BLaER1 treated with 17β-estradiol and CSF1 and Interleukin-3, amounts not matched to agents 10 nM and 100 nM (cell line): Measurements from ENCODE around the gene ZNF488.

Source experiments
- H3K27ac ChIP-seq, 11 experiments: shearing (Covaris generic); formaldehyde crosslinking; 2 replicates each; pipeline ENCODE4 v1.8.1; 2022
- H3K27me3 ChIP-seq, 11 experiments: shearing (Covaris generic); formaldehyde crosslinking; 2 replicates each; pipeline ENCODE4 v1.8.1; 2022
- H3K36me3 ChIP-seq, 11 experiments: shearing (Covaris generic); formaldehyde crosslinking; 2 replicates each; pipeline ENCODE4 v1.8.1; 2022
- H3K4me1 ChIP-seq, 10 experiments: shearing (Covaris generic); formaldehyde crosslinking; 2 replicates each; pipeline ENCODE4 v1.8.1; 2022
- H3K4me2 ChIP-seq, 11 experiments: shearing (Covaris generic); formaldehyde crosslinking; 2 replicates each; pipeline ENCODE4 v1.8.1; 2022
- H3K4me3 ChIP-seq, 10 experiments: shearing (Covaris generic); formaldehyde crosslinking; 2 replicates each; pipeline ENCODE4 v1.8.1; 2022
- H3K9ac ChIP-seq, 11 experiments: shearing (Covaris generic); formaldehyde crosslinking; 2 replicates each; pipeline ENCODE4 v1.8.1; 2022
- H3K9me3 ChIP-seq, 11 experiments: shearing (Covaris generic); formaldehyde crosslinking; replicated peaks in 1 of 11; 2 replicates each; pipeline ENCODE4 v1.8.1; 2022
- H4K20me1 ChIP-seq, 11 experiments: shearing (Covaris generic); formaldehyde crosslinking; 2 replicates each; pipeline ENCODE4 v1.8.1; 2022
- Cebpa-rat ChIP-seq, 11 experiments: shearing (Covaris generic); IDR thresholded peaks; 2 replicates each; pipeline ENCODE4 v1.8.1; 2022

The ZNF488 gene

DNA sequence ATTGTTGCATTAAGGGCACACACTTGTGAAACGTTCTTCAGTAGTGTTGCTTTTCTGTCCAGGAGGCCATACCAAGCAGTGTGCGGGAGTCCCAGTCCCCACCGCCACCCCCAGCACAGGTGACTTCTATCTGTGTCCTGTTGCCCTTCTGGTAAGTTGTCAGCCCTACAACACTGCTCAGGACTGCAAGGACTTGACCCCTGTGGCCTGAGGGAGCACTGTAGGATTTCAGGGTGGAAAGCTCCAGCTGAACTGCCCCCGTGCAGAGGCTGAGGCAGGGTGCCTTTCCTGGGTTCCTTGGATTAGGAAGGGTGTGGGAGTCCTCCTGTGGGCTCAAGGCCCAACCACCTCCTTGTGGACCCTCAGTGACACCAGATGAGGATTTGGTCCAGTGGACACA lies 26.8 kb upstream of the ZNF488 start:
- H3K4me3 ChIP-seq = no peak overlapping the region
- peak overlapping the region in 1 of 11 experiments; percentile 9; a peak in 1 of 22 replicates for H3K27ac ChIP-seq
- no peaks in the 10 kb centered on the region for H3K9me3 ChIP-seq
- H3K9ac ChIP-seq = no peak overlapping the region
- H3K4me2 ChIP-seq = peak overlapping the region in 9 of 11 experiments; percentile 60 to 81 (median 78); a peak in 17 of 22 replicates
- no peaks in the 10 kb centered on the region for H3K27me3 ChIP-seq
- peaks cover 21 to 35% (median 33%) of the 10 kb centered on the region in 10 experiments for H3K4me1 ChIP-seq
- H4K20me1 ChIP-seq = peaks cover 0 to 5% (median 0%) of the 10 kb centered on the region in 11 experiments; a peak in 1 of 22 replicates
- no peaks in the 10 kb centered on the region for H3K36me3 ChIP-seq
- TF ChIP-seq Cebpa-rat (IDR thresholded peaks at IDR 0.05) = no peak

DNA sequence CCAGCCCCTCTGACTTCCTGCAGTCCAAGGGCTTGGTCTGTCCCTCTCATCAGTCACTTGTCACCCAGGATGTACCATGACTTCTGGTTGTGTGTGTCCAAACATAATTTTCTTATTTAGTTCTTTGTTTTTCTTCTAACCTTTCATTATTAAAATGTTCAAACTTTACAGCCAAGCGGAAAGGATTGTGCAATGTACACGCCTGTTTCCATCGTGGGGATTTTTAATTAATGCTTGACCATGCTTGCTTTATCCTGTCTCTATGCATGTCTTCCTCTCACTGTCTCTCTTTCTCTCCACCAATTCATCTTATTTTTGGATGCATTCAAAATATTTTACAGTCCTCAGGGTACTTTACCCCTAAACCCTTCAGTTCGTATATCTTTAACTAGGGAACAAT lies 26.2 kb upstream of the ZNF488 start:
- peak overlapping the region in 10 of 11 experiments; percentile 60 to 81 (median 78); a peak in 18 of 22 replicates for H3K4me2 ChIP-seq
- H3K36me3 ChIP-seq = no peaks in the 10 kb centered on the region
- H3K9ac ChIP-seq = no peak overlapping the region
- TF ChIP-seq Cebpa-rat (IDR thresholded peaks at IDR 0.05) = 0 out of 22 replicates have a peak, but pooled peaks of 1 of the 11 experiments have one; percentile 29
- peak overlapping the region in 1 of 11 experiments; percentile 21; a peak in 1 of 22 replicates for H3K27ac ChIP-seq
- H3K9me3 ChIP-seq = no peaks in the 10 kb centered on the region
- no peak overlapping the region for H3K4me3 ChIP-seq
- peaks cover 21 to 35% (median 33%) of the 10 kb centered on the region in 10 experiments for H3K4me1 ChIP-seq
- peaks cover 0 to 5% (median 0%) of the 10 kb centered on the region in 11 experiments; a peak in 1 of 22 replicates for H4K20me1 ChIP-seq
- H3K27me3 ChIP-seq = no peaks in the 10 kb centered on the region

DNA sequence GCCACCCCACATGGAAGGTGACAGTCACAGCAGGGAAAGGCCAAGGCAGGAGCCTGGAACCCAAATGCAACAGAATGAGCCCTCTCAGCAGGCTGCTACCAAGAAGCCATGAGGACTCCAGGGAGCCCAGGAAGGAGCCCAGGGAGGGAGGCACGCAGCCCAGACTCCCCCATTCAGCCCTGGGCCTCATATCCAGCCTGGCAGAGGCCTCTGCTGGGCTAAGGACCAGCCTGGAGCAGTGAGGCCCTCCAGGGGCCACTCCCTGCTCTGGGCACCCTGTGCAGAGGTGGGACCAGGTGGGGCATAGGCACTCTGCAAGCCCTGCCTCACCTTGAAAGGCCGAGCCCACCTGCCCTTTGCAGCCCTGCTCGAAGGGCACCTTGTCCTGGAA lies 25.8 kb upstream of the ZNF488 start:
- H4K20me1 ChIP-seq = peaks cover 0 to 5% (median 0%) of the 10 kb centered on the region in 11 experiments; a peak in 1 of 22 replicates

DNA sequence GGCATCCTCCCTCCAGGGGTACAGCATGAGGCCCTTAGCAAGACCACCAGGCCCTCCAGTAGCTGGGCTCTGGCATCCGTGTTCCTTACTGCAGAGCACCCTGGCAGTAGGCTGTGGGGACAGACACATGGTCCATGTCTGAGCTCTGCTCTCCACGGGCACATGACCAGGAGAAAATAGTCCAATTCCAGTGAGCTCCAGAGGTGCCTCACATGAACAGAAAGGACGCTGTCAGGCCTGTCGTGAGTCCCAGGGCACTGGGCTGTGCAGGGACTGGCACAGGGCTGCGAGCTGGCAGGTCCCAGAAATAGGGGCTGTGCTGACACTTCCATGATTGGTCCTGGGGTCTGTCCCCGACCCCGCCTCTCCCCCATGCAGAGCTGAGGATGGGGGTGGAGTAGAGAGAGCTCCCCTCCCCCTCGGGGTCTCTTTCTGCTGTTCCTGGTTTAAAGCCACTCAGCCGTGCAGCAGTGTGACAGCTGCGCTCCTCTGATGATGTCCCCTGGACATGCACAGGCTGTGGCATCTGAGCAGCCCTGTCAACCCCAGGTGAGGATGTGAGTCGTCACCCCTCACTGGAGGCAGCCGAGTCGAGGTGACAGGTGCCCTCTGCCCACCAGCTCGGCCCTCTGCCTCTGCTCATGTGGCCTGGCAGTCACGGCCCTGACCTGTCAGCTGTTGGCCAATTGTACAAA lies 25.2 kb upstream of the ZNF488 start:
- peak overlapping the region in 2 of 11 experiments; percentile 19 to 52; a peak in 1 of 22 replicates for H3K9ac ChIP-seq
- H3K27ac ChIP-seq = peak overlapping the region in 7 of 11 experiments; percentile 1 to 46 (median 24); a peak in 7 of 22 replicates
- H4K20me1 ChIP-seq = peaks cover 0 to 5% (median 0%) of the 10 kb centered on the region in 11 experiments; a peak in 1 of 22 replicates
- H3K9me3 ChIP-seq = no peaks in the 10 kb centered on the region
- H3K4me2 ChIP-seq = peak overlapping the region; percentile 60 to 81 (median 78)
- H3K4me3 ChIP-seq = no peak overlapping the region
- H3K27me3 ChIP-seq = no peaks in the 10 kb centered on the region
- no peak for TF ChIP-seq Cebpa-rat (IDR thresholded peaks at IDR 0.05)
- H3K4me1 ChIP-seq = peaks cover 21 to 35% (median 33%) of the 10 kb centered on the region in 10 experiments
- H3K36me3 ChIP-seq = no peaks in the 10 kb centered on the region

More for the DNA sequence above, 25.8 kb upstream of the ZNF488 start:
- TF ChIP-seq Cebpa-rat (IDR thresholded peaks at IDR 0.05) = no peak
- H3K36me3 ChIP-seq = no peaks in the 10 kb centered on the region
- H3K4me2 ChIP-seq = peak overlapping the region in 10 of 11 experiments; percentile 60 to 81 (median 78); a peak in 19 of 22 replicates
- H3K27ac ChIP-seq = peak overlapping the region in 3 of 11 experiments; percentile 17 to 45 (median 30); a peak in 2 of 22 replicates
- no peaks in the 10 kb centered on the region for H3K9me3 ChIP-seq
- H3K27me3 ChIP-seq = no peaks in the 10 kb centered on the region
- no peak overlapping the region for H3K9ac ChIP-seq
- H3K4me1 ChIP-seq = peaks cover 21 to 35% (median 33%) of the 10 kb centered on the region in 10 experiments
- H3K4me3 ChIP-seq = no peak overlapping the region

DNA sequence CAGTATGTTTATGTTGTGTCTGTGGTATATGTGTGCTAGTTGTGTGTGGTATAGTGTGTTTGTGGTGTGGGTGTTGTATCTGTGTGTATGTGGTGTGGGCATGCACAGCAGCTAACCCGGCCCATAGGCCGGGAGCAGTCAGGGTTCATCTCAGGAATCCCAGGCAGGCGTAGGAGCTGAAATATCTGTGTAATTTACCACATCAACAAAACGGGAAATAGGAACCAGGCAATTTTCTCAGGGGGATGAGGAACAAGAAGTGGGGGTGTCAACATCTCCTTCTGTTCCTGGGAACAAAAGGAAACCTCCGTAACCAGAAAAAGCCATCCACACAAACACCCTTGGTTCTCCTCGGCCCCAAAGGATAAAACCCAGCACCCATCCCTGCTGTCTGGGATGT lies 24.5 kb upstream of the ZNF488 start:
- no peak for TF ChIP-seq Cebpa-rat (IDR thresholded peaks at IDR 0.05)
- H3K27me3 ChIP-seq = no peaks in the 10 kb centered on the region
- peaks cover 0 to 5% (median 0%) of the 10 kb centered on the region in 11 experiments; a peak in 1 of 22 replicates for H4K20me1 ChIP-seq
- H3K36me3 ChIP-seq = no peaks in the 10 kb centered on the region
- peak overlapping the region in 7 of 11 experiments; percentile 1 to 46 (median 24); a peak in 7 of 22 replicates for H3K27ac ChIP-seq
- H3K4me2 ChIP-seq = peak overlapping the region; percentile 60 to 81 (median 78)
- peak overlapping the region in 1 of 11 experiments; percentile 52; a peak in 1 of 22 replicates for H3K9ac ChIP-seq
- no peak overlapping the region for H3K4me3 ChIP-seq
- H3K9me3 ChIP-seq = no peaks in the 10 kb centered on the region
- H3K4me1 ChIP-seq = peaks cover 21 to 35% (median 33%) of the 10 kb centered on the region in 10 experiments

DNA sequence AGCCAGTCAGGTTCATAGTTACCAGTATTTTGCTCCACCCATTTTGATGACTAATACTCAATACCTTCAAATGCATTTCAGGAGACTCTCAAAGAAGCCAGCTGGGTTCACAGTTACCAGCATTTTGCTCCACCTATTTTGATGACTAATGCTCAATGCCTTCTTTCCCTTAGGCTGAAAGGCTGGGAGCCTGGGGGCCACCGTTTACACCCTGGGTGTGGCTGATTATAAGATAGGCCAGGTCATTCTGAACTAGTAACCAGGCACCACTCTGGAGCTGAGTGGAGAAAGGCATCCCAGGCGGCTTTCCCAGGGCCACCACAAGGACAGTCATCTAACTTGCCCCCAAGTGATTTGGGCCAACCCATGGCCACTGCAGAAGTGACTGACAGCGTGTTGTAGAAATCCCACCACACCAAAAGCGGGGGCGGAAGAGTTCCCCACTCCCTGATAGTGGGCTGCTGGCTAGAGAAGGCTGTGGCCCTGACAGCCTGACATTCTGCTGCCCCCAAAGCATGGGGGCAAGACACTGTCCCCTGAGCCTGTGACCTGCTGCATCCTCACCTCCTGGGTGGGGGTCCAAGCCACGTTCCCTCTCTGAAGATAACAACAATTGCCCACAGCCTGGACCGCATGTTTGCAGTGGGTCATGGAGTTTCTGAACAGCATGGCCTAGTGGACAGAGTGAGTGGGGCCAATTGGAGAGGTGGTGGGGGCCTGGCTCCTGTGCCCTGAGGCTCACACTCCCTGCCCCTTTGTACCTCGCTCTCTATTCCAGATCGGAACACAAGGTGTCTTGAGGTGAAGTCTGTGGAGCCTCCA lies 23.0 kb upstream of the ZNF488 start:
- Histone ChIP-seq H3K27ac (no peak overlapping the region), H3K4me2 (no peak overlapping the region), H3K4me1 (peaks cover 21 to 35% (median 33%) of the 10 kb centered on the region in 10 experiments)

DNA sequence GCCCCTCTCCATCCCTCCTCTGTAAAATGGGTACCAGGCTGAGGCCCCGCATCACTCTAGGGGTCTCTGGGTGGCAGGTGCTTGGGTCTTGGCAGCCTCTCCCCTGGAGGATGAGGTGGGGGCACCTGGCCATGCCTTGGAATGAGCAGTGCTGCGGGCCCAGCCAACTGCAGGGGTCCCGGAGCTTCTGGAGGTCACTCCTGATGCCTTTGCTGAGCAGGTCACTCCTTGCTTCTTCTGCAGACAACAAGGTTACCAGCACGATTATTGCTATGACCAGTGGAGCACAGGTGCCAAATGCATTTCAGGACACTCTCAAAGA lies 22.4 kb upstream of the ZNF488 start:
- peaks cover 0 to 5% (median 0%) of the 10 kb centered on the region in 11 experiments; a peak in 1 of 22 replicates for H4K20me1 ChIP-seq

More for the DNA sequence above, 23.0 kb upstream of the ZNF488 start:
- H3K4me3 ChIP-seq = no peak overlapping the region
- H3K27me3 ChIP-seq = no peaks in the 10 kb centered on the region
- H4K20me1 ChIP-seq = peaks cover 0 to 5% (median 0%) of the 10 kb centered on the region in 11 experiments; a peak in 1 of 22 replicates
- H3K9ac ChIP-seq = no peak overlapping the region
- no peak for TF ChIP-seq Cebpa-rat (IDR thresholded peaks at IDR 0.05)
- no peaks in the 10 kb centered on the region for H3K9me3 ChIP-seq
- H3K36me3 ChIP-seq = no peaks in the 10 kb centered on the region

DNA sequence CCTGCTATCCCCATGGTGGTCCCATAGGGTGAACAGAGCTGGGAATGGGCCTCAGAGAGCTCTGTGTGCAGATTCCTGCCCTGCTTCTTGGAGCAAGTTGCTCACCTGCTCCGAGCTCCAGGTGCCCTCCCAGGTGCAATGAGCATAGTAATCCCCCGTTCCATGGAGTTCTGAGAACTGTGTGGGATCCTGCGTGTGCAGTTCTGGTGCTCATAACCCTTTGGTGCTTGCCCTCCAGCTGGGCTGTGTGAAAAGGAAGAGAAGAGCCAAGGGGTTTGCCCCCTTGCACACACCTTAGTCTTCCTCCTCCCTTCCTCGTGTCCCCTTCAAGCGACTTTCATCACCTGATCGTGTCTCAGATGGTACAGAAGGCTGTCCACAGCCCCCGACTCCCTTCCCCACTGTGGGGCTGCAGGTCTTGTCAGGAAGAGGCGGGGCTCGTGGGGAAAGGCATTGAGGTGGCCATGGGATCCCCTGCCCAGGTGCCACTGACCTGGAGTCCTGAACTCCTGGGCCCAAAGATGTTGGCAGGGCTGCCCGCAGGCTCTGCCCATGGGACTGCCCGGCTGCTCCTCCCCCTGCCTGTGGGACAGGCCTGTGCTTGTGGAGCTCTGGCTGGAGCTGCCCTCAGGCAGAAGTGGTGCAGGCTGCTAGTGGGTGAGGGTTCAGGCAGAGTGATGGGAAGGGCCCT lies 21.9 kb upstream of the ZNF488 start:
- Histone ChIP-seq H3K9me3 (no peaks in the 10 kb centered on the region), H3K4me1 (peaks cover 21 to 30% (median 29%) of the 10 kb centered on the region in 10 experiments), H3K9ac (no peak overlapping the region), H3K36me3 (no peaks in the 10 kb centered on the region), H3K4me2 (no peak overlapping the region), H3K27ac (no peak overlapping the region), H3K27me3 (no peaks in the 10 kb centered on the region), H3K4me3 (no peak overlapping the region), H4K20me1 (peaks cover 0 to 5% (median 0%) of the 10 kb centered on the region in 11 experiments; a peak in 1 of 22 replicates)
- TF ChIP-seq Cebpa-rat (IDR thresholded peaks at IDR 0.05) = no peak

More for the DNA sequence above, 22.4 kb upstream of the ZNF488 start:
- H3K27me3 ChIP-seq = no peaks in the 10 kb centered on the region
- no peak for TF ChIP-seq Cebpa-rat (IDR thresholded peaks at IDR 0.05)
- no peaks in the 10 kb centered on the region for H3K36me3 ChIP-seq
- H3K9me3 ChIP-seq = no peaks in the 10 kb centered on the region
- H3K27ac ChIP-seq = no peak overlapping the region
- H3K4me2 ChIP-seq = no peak overlapping the region
- no peak overlapping the region for H3K9ac ChIP-seq
- peaks cover 21 to 35% (median 33%) of the 10 kb centered on the region in 10 experiments for H3K4me1 ChIP-seq
- no peak overlapping the region for H3K4me3 ChIP-seq
